ACC112 (cell line): Measurements from ENCODE around the gene PRKG1.

ENCODE experiments used
- H2AFZ ChIP-seq: fragments of 200-600 bp; sonication (generic); one replicate; pipeline ENCODE4 v1.6.0; 2017; ENCODE audit warnings: antibody characterized with exemption, low read length; ENCODE audit not compliant: unreplicated experiment
- H3K27ac ChIP-seq: fragments of 200-600 bp; sonication (generic); 2 replicates; pipeline ENCODE4 v1.5.1; 2014; ENCODE audit warnings: low read depth, mild to moderate bottlenecking, antibody characterized with exemption, low read length, moderate library complexity
- H3K27me3 ChIP-seq: fragments of 200-600 bp; sonication (generic); 2 replicates; pipeline ENCODE4 v1.6.1; 2014; ENCODE audit warnings: mild to moderate bottlenecking, antibody characterized with exemption, low read length, moderate library complexity, mixed read lengths; ENCODE audit not compliant: insufficient read depth
- H3K36me3 ChIP-seq: fragments of 200-600 bp; sonication (generic); 2 replicates; pipeline ENCODE4 v1.6.1; 2016; ENCODE audit warnings: mild to moderate bottlenecking, antibody characterized with exemption, low read length, moderate library complexity, mixed read lengths; ENCODE audit not compliant: insufficient read depth
- H3K4me1 ChIP-seq: fragments of 200-600 bp; sonication (generic); one replicate; pipeline ENCODE4 v1.6.1; 2016; ENCODE audit warnings: low read length, mixed read lengths; ENCODE audit not compliant: insufficient read depth, unreplicated experiment, control insufficient read depth
- H3K4me3 ChIP-seq: fragments of 200-600 bp; sonication (generic); 2 replicates; pipeline ENCODE4 v1.5.1; 2014; ENCODE audit warnings: mild to moderate bottlenecking, low read depth, low read length
- H3K79me2 ChIP-seq: fragments of 200-600 bp; sonication (generic); one replicate; pipeline ENCODE4 v1.6.0; 2016; ENCODE audit warnings: low read length; ENCODE audit not compliant: control insufficient read depth, unreplicated experiment, insufficient read depth

PRKG1 gene

DNA sequence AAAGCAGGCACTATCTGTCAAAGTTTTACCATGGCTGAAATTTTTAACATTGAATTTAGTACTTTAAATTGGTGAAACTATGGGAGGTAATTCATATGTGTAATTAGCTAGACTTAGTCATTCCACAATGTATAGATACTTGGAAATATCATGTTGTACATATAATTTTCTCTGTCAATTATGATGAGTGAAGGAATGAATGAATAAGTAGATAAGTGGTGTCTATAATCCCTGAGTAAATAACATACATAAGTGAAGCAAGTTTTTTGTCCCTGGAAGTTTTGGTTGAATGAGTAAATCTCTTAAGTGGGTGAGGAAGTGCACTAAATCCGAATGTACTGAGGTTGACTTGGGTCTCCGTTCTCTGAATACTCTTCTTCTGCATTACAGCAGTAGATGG lies 424.1 kb downstream of the PRKG1 start:
- Histone ChIP-seq H3K79me2 (no peaks in the 10 kb centered on the region), H3K4me3 (no peak overlapping the region), H3K36me3 (no peaks in the 10 kb centered on the region), H2AFZ (no peak overlapping the region), H3K4me1 (no peaks in the 10 kb centered on the region), H3K27ac (no peak overlapping the region), H3K27me3 (no peaks in the 10 kb centered on the region)

DNA sequence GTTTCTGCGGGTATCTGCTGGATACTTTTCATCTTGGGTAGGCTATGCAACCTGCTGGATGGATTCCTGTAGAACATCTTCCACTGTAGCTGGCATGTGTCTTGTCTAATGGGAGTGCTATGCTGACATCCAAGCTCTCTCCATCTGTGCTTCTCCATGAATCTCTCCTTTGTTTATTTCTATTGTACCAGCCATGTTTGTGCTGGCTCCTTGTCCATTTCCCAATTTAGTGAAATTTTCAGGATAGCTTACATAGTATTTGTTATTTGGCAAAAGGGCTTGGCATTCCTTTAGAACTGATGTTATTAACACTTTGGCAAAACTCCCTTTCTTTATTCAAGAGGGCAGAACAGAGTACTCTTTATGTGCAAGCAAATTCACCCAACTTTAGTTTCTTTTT lies 427.1 kb downstream of the PRKG1 start:
- Histone ChIP-seq H3K79me2 (no peaks in the 10 kb centered on the region), H3K36me3 (no peaks in the 10 kb centered on the region), H2AFZ (no peak overlapping the region), H3K4me1 (no peaks in the 10 kb centered on the region), H3K4me3 (no peak overlapping the region), H3K27ac (no peak overlapping the region), H3K27me3 (no peaks in the 10 kb centered on the region)

DNA sequence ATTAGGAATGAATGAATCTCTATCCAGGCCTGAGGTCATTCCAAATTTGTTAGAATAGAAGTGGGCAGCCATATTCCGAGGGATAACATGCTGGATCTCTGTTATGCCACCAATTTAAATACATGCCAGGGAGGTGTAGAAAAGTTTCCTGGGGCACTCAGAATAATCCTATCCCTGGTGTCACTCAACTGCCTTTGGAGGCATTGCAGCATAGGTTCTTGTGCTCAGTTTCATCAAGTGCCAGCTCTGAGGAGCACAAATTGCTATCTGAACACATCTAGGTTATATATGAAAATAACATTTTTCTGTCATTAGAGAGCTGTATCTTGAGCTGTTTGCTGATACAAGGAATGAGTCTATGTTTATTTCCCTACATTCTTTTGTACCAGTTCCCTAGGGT lies 427.8 kb downstream of the PRKG1 start:
- H3K27ac ChIP-seq: no peak overlapping the region
- no peaks in the 10 kb centered on the region for H3K36me3 ChIP-seq

GRCh38 chr10:51503378-51503777 lies 429.1 kb downstream of the PRKG1 start:
- no peaks in the 10 kb centered on the region for H3K79me2 ChIP-seq
- H3K27me3 ChIP-seq: no peaks in the 10 kb centered on the region
- no peak overlapping the region for H3K27ac ChIP-seq
- H3K4me1 ChIP-seq: no peaks in the 10 kb centered on the region
- no peak overlapping the region for H2AFZ ChIP-seq
- no peak overlapping the region for H3K4me3 ChIP-seq
- no peaks in the 10 kb centered on the region for H3K36me3 ChIP-seq

More for the DNA sequence above, 427.8 kb downstream of the PRKG1 start:
- no peak overlapping the region for H2AFZ ChIP-seq
- H3K79me2 ChIP-seq: no peaks in the 10 kb centered on the region
- H3K4me1 ChIP-seq: no peaks in the 10 kb centered on the region
- H3K4me3 ChIP-seq: no peak overlapping the region
- H3K27me3 ChIP-seq: no peaks in the 10 kb centered on the region

DNA sequence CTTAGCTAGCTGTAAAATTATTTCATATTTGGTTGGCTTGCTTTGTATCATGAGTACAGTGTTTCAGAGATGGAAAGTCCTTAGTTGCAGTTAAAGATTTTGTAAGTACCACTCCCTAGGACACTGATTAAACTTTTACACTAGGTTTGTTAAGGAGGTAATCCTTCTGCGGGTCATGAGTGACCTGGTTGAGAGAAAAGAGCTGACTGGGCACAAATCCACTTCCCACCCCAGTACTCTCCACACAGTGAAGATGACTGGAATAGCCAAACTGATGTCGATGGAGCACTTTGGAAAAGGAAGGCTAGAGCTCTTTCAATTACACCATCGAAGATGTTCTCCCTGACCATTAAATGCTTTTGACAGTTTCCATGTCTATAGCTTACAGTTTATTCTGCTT lies 433.2 kb downstream of the PRKG1 start:
- Histone ChIP-seq H3K4me1 (no peaks in the 10 kb centered on the region), H3K36me3 (no peaks in the 10 kb centered on the region), H3K79me2 (no peaks in the 10 kb centered on the region), H2AFZ (no peak overlapping the region), H3K4me3 (no peak overlapping the region), H3K27me3 (no peaks in the 10 kb centered on the region), H3K27ac (no peak overlapping the region)

DNA sequence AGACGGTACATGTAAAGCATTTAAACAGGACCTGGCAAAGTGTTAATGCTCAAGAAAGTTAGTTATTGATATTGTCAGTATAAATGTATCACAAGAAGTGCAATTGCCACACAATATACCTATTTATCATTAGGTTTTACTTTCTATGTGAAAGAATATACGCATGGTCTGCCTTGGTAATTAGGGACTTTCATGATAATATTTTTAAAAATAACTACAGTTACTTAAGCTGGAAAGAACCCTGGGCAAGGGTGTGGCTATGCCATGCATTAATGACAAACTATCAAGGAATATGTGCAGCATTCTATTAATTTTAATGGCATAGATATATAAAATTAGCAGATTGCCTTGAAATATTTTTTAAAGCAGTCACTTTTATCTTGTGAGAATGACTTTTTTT lies 433.9 kb downstream of the PRKG1 start:
- Histone ChIP-seq H3K27me3 (no peaks in the 10 kb centered on the region), H2AFZ (no peak overlapping the region), H3K36me3 (no peaks in the 10 kb centered on the region), H3K79me2 (no peaks in the 10 kb centered on the region), H3K27ac (no peak overlapping the region), H3K4me3 (no peak overlapping the region), H3K4me1 (no peaks in the 10 kb centered on the region)

DNA sequence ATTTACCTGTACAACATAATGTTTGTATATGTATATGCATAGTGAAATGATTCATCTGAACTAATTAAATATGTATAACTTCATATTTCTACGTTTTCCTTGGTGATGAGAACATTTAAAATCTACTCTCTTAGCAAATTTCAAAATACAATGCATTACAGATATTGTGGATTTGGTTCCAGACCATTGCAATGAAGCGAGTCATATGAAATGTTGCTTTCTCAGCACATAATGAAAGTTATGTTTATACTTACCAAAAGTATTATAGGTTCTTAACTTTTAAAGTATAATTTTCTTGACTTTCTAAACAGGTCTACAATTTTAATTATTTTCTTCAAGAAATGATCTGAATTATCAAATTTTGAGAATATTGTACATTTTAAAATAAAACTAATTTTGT lies 435.9 kb downstream of the PRKG1 start:
- no peaks in the 10 kb centered on the region for H3K79me2 ChIP-seq
- H2AFZ ChIP-seq: no peak overlapping the region
- no peaks in the 10 kb centered on the region for H3K27me3 ChIP-seq
- H3K4me1 ChIP-seq: no peaks in the 10 kb centered on the region
- no peaks in the 10 kb centered on the region for H3K36me3 ChIP-seq
- H3K4me3 ChIP-seq: no peak overlapping the region
- H3K27ac ChIP-seq: no peak overlapping the region

DNA sequence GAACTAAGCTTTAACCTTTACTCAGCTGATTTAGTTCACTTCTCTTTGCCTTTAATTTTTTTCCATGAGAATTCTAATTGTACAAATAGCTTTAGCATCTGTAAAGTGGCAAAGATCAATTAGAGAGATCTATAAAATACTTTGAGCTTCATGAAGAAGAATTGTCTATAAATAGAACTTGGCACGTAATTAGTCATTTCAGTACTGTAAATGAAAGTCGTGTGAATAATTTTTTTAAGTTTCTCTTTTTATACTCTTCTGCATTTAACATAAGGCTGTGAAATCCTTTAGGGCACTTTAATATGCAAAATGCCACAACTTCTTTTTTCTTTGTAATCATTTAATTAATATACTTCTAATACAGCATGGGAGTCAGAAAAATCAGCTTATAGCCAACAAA lies 447.3 kb downstream of the PRKG1 start:
- no peak overlapping the region for H3K27ac ChIP-seq
- no peaks in the 10 kb centered on the region for H3K36me3 ChIP-seq
- H3K4me1 ChIP-seq: peaks cover 5% of the 10 kb centered on the region
- H3K4me3 ChIP-seq: no peak overlapping the region
- no peaks in the 10 kb centered on the region for H3K79me2 ChIP-seq
- no peak overlapping the region for H2AFZ ChIP-seq
- H3K27me3 ChIP-seq: no peaks in the 10 kb centered on the region

- Histone ChIP-seq H3K27ac (no peak overlapping the region), H3K36me3 (no peaks in the 10 kb centered on the region), H3K4me1 (peaks cover 5% of the 10 kb centered on the region), H3K27me3 (no peaks in the 10 kb centered on the region), H2AFZ (no peak overlapping the region), H3K79me2 (no peaks in the 10 kb centered on the region), H3K4me3 (no peak overlapping the region)
Measured at GRCh38 chr10:51522858-51523257, 448.6 kb downstream of the PRKG1 start.

GRCh38 chr10:51523440-51523839 lies 449.2 kb downstream of the PRKG1 start:
- Histone ChIP-seq H3K36me3 (no peaks in the 10 kb centered on the region), H3K27me3 (no peaks in the 10 kb centered on the region), H3K27ac (no peak overlapping the region), H3K4me3 (no peak overlapping the region), H3K79me2 (no peaks in the 10 kb centered on the region), H3K4me1 (peaks cover 5% of the 10 kb centered on the region), H2AFZ (no peak overlapping the region)

GRCh38 chr10:51524041-51524440 lies 449.8 kb downstream of the PRKG1 start:
- no peak overlapping the region for H3K4me3 ChIP-seq
- H2AFZ ChIP-seq: no peak overlapping the region
- no peaks in the 10 kb centered on the region for H3K27me3 ChIP-seq
- no peaks in the 10 kb centered on the region for H3K79me2 ChIP-seq
- peaks cover 5% of the 10 kb centered on the region for H3K4me1 ChIP-seq
- no peaks in the 10 kb centered on the region for H3K36me3 ChIP-seq
- H3K27ac ChIP-seq: no peak overlapping the region
